ENCODE measurements around the gene U2AF2.

Gene U2AF2

DNA sequence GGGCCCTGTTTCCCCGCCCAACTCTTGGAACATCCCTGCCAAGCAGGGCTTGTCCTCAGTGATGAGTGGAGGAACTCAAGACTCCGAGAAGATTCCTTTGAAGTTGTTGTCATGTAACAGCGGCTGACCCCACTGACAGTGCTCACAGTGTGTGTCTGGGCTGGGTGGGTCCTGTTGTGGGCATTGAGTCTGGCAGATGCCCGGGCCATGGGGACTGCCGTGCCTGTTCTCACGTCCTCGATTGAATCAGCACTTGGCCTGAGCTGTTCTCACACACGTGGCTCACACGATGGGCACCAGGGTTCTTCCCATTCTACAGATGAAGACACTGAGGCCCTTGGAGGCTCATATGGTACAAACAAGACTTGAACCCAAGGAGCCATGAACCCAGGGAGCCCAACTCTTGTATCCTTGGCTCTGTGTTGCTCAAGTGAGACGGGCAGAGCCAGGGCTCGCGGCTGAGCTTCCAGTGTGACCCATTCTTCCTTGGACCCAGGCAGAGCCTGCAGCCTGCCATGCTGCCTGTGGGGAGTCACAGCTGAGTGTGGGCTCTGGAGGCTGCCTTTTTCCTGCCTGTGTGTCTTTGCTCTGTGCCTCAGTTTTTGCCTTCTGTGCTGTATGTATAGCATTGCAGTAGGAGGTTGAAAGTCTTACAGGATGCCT lies 11.6 kb downstream of the U2AF2 start:
- no peaks in the 10 kb centered on the region for H3K27me3 ChIP-seq (ENCODE audit: control insufficient read depth in 3 of 3, insufficient read depth in 3 of 3, low read depth in 1 of 3, low read length in 3 of 3)
- WGBS, 2 donors (ENCODE audit: extremely low coverage in 2 of 2, insufficient read length in 2 of 2, insufficient replicate concordance in 1 of 2) = no CpG with 5 or more reads among the region's 12 CpGs
- no peak overlapping the region for H2BK120ac ChIP-seq (ENCODE audit: low read depth, low read length)
- H4K8ac ChIP-seq (ENCODE audit: low read depth, low read length) = no peak overlapping the region
- H4K91ac ChIP-seq (ENCODE audit: low read depth, low read length, poor library complexity) = no peak overlapping the region
- DNase-seq (ENCODE audit: low spot score) = no peak
- no peak overlapping the region for H3K27ac ChIP-seq (replicated peaks; ENCODE audit: low read length)
- H2AK5ac ChIP-seq (ENCODE audit: low read depth, low read length) = no peak overlapping the region
- H3K18ac ChIP-seq (ENCODE audit: low read length) = no peak overlapping the region
- peak overlapping the region; percentile 40 for H3K23ac ChIP-seq (ENCODE audit: low read depth, low read length, poor library complexity)
- H3K4me1 ChIP-seq (ENCODE audit: control insufficient read depth in 2 of 2, insufficient read depth in 1 of 2, low read depth in 1 of 2, low read length in 2 of 2) = peaks cover 0 to 5% of the 10 kb centered on the region in 2 donors
- no peak overlapping the region for H3K4ac ChIP-seq (ENCODE audit: low read length)
- H2BK5ac ChIP-seq (ENCODE audit: low read length) = peak overlapping the region; percentile 59
- H3K9ac ChIP-seq (ENCODE audit: low read depth, low read length, poor library complexity) = peak overlapping the region; percentile 27
- peaks cover 60% of the 10 kb centered on the region for H3K79me1 ChIP-seq (ENCODE audit: low read depth, low read length)
- peaks cover 77 to 95% of the 10 kb centered on the region in 2 donors for H3K36me3 ChIP-seq (replicated peaks in 1 of 2; ENCODE audit: control insufficient read depth in 2 of 2, insufficient read depth in 2 of 2, low read length in 2 of 2)
- peak overlapping the region in 1 of 2 donors; percentile 37 for H3K4me3 ChIP-seq (ENCODE audit: low read length in 2 of 2)
- no peak overlapping the region for H3K14ac ChIP-seq (ENCODE audit: low read length)
- H2BK15ac ChIP-seq (ENCODE audit: low read length) = no peak overlapping the region
- H2BK12ac ChIP-seq (ENCODE audit: low read length) = no peak overlapping the region
- H3K9me3 ChIP-seq (replicated peaks in 1 of 2; ENCODE audit: control insufficient read depth in 2 of 2, insufficient read depth in 1 of 2, low read depth in 1 of 2, low read length in 2 of 2) = no peaks in the 10 kb centered on the region
- H3K4me2 ChIP-seq (ENCODE audit: insufficient read depth, low read length, poor library complexity, severe bottlenecking) = no peak overlapping the region
- H2AFZ ChIP-seq (ENCODE audit: low read length) = no peak overlapping the region

- Histone ChIP-seq H3K4ac (ENCODE audit: low read length) (no peak overlapping the region), H3K79me1 (ENCODE audit: low read depth, low read length) (peaks cover 58% of the 10 kb centered on the region), H4K91ac (ENCODE audit: low read depth, low read length, poor library complexity) (no peak overlapping the region), H2AFZ (ENCODE audit: low read length) (no peak overlapping the region), H3K18ac (ENCODE audit: low read length) (no peak overlapping the region), H3K14ac (ENCODE audit: low read length) (no peak overlapping the region), H3K4me3 (ENCODE audit: low read length in 2 of 2) (no peak overlapping the region), H3K4me1 (ENCODE audit: control insufficient read depth in 2 of 2, insufficient read depth in 1 of 2, low read depth in 1 of 2, low read length in 2 of 2) (peaks cover 0 to 5% of the 10 kb centered on the region in 2 donors), H4K8ac (ENCODE audit: low read depth, low read length) (no peak overlapping the region), H3K4me2 (ENCODE audit: insufficient read depth, low read length, poor library complexity, severe bottlenecking) (no peak overlapping the region), H3K9ac (ENCODE audit: low read depth, low read length, poor library complexity) (peak overlapping the region; percentile 44), H3K9me3 (replicated peaks in 1 of 2; ENCODE audit: control insufficient read depth in 2 of 2, insufficient read depth in 1 of 2, low read depth in 1 of 2, low read length in 2 of 2) (no peaks in the 10 kb centered on the region), H2BK5ac (ENCODE audit: low read length) (no peak overlapping the region), H3K36me3 (replicated peaks in 1 of 2; ENCODE audit: control insufficient read depth in 2 of 2, insufficient read depth in 2 of 2, low read length in 2 of 2) (peaks cover 72 to 94% of the 10 kb centered on the region in 2 donors), H3K27me3 (ENCODE audit: control insufficient read depth in 3 of 3, insufficient read depth in 3 of 3, low read depth in 1 of 3, low read length in 3 of 3) (no peaks in the 10 kb centered on the region), H2BK120ac (ENCODE audit: low read depth, low read length) (no peak overlapping the region), H2BK15ac (ENCODE audit: low read length) (no peak overlapping the region), H2BK12ac (ENCODE audit: low read length) (no peak overlapping the region), H3K23ac (ENCODE audit: low read depth, low read length, poor library complexity) (peak overlapping the region; percentile 40), H2AK5ac (ENCODE audit: low read depth, low read length) (no peak overlapping the region), H3K27ac (replicated peaks; ENCODE audit: low read length) (no peak overlapping the region)
- DNase-seq (ENCODE audit: low spot score) = no peak
- no CpG with 5 or more reads among the region's 4 CpGs for WGBS, 2 donors (ENCODE audit: extremely low coverage in 2 of 2, insufficient read length in 2 of 2, insufficient replicate concordance in 1 of 2)
Measured at GRCh38 chr19:55667006-55667381, 12.2 kb downstream of the U2AF2 start.

- H2AFZ ChIP-seq (ENCODE audit: low read length) = no peak overlapping the region
- no peak overlapping the region for H2BK120ac ChIP-seq (ENCODE audit: low read depth, low read length)
- H4K8ac ChIP-seq (ENCODE audit: low read depth, low read length) = no peak overlapping the region
- H3K27ac ChIP-seq (replicated peaks; ENCODE audit: low read length) = no peak overlapping the region
- WGBS, 2 donors (ENCODE audit: extremely low coverage in 2 of 2, insufficient read length in 2 of 2, insufficient replicate concordance in 1 of 2) = no CpG with 5 or more reads among the region's 12 CpGs
- peak overlapping the region; percentile 55 for H3K23ac ChIP-seq (ENCODE audit: low read depth, low read length, poor library complexity)
- no peak overlapping the region for H3K4ac ChIP-seq (ENCODE audit: low read length)
- H3K4me1 ChIP-seq (ENCODE audit: control insufficient read depth in 2 of 2, insufficient read depth in 1 of 2, low read depth in 1 of 2, low read length in 2 of 2) = peaks cover 0 to 5% of the 10 kb centered on the region in 2 donors
- no peak overlapping the region for H2BK15ac ChIP-seq (ENCODE audit: low read length)
- no peak overlapping the region for H2BK5ac ChIP-seq (ENCODE audit: low read length)
- H3K79me1 ChIP-seq (ENCODE audit: low read depth, low read length) = peaks cover 56% of the 10 kb centered on the region
- H4K91ac ChIP-seq (ENCODE audit: low read depth, low read length, poor library complexity) = no peak overlapping the region
- DNase-seq (ENCODE audit: low spot score) = no peak
- H3K4me2 ChIP-seq (ENCODE audit: insufficient read depth, low read length, poor library complexity, severe bottlenecking) = no peak overlapping the region
- H3K18ac ChIP-seq (ENCODE audit: low read length) = no peak overlapping the region
- no peak overlapping the region for H2BK12ac ChIP-seq (ENCODE audit: low read length)
- no peak overlapping the region for H3K14ac ChIP-seq (ENCODE audit: low read length)
- H3K9ac ChIP-seq (ENCODE audit: low read depth, low read length, poor library complexity) = no peak overlapping the region
- H3K4me3 ChIP-seq (ENCODE audit: low read length in 2 of 2) = no peak overlapping the region
- no peak overlapping the region for H2AK5ac ChIP-seq (ENCODE audit: low read depth, low read length)
- no peaks in the 10 kb centered on the region for H3K27me3 ChIP-seq (ENCODE audit: control insufficient read depth in 3 of 3, insufficient read depth in 3 of 3, low read depth in 1 of 3, low read length in 3 of 3)
- H3K9me3 ChIP-seq (replicated peaks in 1 of 2; ENCODE audit: control insufficient read depth in 2 of 2, insufficient read depth in 1 of 2, low read depth in 1 of 2, low read length in 2 of 2) = no peaks in the 10 kb centered on the region
- H3K36me3 ChIP-seq (replicated peaks in 1 of 2; ENCODE audit: control insufficient read depth in 2 of 2, insufficient read depth in 2 of 2, low read length in 2 of 2) = peaks cover 71 to 95% of the 10 kb centered on the region in 2 donors
Measured at GRCh38 chr19:55667511-55667910, 12.7 kb downstream of the U2AF2 start.

- Histone ChIP-seq H3K79me1 (ENCODE audit: low read depth, low read length) (peaks cover 53% of the 10 kb centered on the region), H4K91ac (ENCODE audit: low read depth, low read length, poor library complexity) (no peak overlapping the region), H2BK120ac (ENCODE audit: low read depth, low read length) (no peak overlapping the region), H4K8ac (ENCODE audit: low read depth, low read length) (no peak overlapping the region), H3K27me3 (ENCODE audit: control insufficient read depth in 3 of 3, insufficient read depth in 3 of 3, low read depth in 1 of 3, low read length in 3 of 3) (no peaks in the 10 kb centered on the region), H2BK15ac (ENCODE audit: low read length) (no peak overlapping the region), H3K18ac (ENCODE audit: low read length) (no peak overlapping the region), H2BK12ac (ENCODE audit: low read length) (no peak overlapping the region), H3K9ac (ENCODE audit: low read depth, low read length, poor library complexity) (no peak overlapping the region), H3K9me3 (replicated peaks in 1 of 2; ENCODE audit: control insufficient read depth in 2 of 2, insufficient read depth in 1 of 2, low read depth in 1 of 2, low read length in 2 of 2) (no peaks in the 10 kb centered on the region), H3K23ac (ENCODE audit: low read depth, low read length, poor library complexity) (no peak overlapping the region), H3K4ac (ENCODE audit: low read length) (no peak overlapping the region), H3K36me3 (replicated peaks in 1 of 2; ENCODE audit: control insufficient read depth in 2 of 2, insufficient read depth in 2 of 2, low read length in 2 of 2) (peaks cover 66 to 92% of the 10 kb centered on the region in 2 donors), H3K4me1 (ENCODE audit: control insufficient read depth in 2 of 2, insufficient read depth in 1 of 2, low read depth in 1 of 2, low read length in 2 of 2) (peaks cover 0 to 5% of the 10 kb centered on the region in 2 donors), H2AFZ (ENCODE audit: low read length) (no peak overlapping the region), H3K4me3 (ENCODE audit: low read length in 2 of 2) (no peak overlapping the region), H3K14ac (ENCODE audit: low read length) (no peak overlapping the region), H3K4me2 (ENCODE audit: insufficient read depth, low read length, poor library complexity, severe bottlenecking) (no peak overlapping the region), H2BK5ac (ENCODE audit: low read length) (no peak overlapping the region), H3K27ac (replicated peaks; ENCODE audit: low read length) (no peak overlapping the region), H2AK5ac (ENCODE audit: low read depth, low read length) (no peak overlapping the region)
- WGBS, 2 donors (ENCODE audit: extremely low coverage in 2 of 2, insufficient read length in 2 of 2, insufficient replicate concordance in 1 of 2) = no CpG with 5 or more reads among the region's 11 CpGs
- DNase-seq (ENCODE audit: low spot score) = no peak
Measured at GRCh38 chr19:55667958-55668357, 13.1 kb downstream of the U2AF2 start.
